ENCODE results near the gene TSTD2.

Gene TSTD2

DNA sequence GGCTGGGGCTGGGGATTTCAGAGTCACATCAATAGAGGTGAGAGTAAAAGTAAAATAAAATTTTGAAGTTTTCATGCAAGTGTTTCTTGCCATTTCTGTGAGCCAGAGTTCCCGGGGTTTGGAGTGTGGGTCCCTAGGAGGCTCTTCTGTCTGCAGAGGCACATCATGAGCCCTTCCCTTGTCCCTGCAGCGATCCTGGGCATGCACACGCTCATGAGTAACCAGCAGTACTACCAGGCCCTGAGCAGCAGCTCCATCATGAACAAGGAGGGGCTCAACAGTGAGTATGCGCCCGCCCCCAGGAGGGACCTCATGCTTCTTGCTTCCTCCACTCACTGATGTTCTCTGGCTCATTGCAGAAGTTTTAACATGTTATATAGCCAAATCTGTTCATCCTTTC, 70.6 kb downstream of the TSTD2 start:
- no peak for DNase-seq (ENCODE audit: low spot score)

DNA sequence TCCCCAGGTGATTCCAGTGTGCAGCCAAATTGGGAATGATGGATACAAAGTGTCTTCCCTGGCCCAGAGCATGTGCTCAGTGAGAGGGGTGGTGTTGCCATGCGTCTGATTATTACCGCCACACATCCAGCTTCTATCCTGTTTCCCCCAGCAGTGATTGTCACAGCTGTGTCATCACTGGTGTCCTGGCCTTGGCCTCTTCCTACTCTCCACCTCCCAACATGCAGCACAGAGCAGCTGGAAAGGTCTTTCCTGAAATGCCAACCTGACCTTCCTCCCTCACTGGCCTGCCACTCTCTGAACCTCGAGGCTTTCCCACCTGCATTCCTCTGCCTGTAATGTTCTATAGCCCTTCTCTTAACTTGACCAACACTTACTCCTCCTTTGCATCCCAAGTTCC, 71.7 kb downstream of the TSTD2 start:
- DNase-seq (ENCODE audit: low spot score): no peak

DNA sequence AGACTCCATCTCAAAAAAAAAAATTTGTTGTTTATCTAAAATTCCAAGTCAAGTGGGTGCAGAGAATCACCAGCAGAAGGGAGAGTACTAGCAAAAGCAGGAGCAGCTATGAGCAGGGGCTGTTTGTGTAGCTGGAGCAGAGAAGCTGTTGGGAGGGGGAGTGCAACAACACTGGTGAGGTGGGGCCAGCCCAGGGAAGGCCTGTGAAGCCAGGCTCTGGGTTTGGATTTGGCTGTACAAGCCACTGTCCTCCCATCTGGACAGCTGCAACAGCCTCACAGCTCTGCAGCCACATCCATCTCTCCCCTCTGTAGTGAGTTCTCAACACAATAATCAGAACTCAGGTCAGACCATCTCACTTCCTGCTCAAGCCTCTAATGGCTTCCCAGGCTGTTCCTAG, 72.3 kb downstream of the TSTD2 start:
- no peak for DNase-seq (ENCODE audit: low spot score)

DNA sequence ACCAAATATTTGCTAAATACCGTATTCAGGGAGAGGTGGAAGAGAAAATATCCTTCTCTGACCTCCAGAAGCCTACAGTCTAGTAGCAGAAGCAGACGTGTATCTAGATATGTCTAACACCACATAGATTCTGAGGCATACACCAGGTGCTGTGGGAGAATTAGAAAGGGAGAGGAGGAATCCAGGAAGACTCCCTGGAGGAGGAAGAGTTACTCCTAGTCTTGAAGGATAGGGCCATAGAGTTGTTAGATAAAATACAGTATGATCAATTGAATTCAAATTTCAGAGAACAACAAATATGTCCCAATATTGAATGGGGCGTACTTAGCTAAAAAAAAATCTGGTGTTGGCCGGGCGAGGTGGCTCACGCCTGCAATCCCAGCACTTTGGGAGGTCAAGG, 73.0 kb downstream of the TSTD2 start:
- DNase-seq (ENCODE audit: low spot score): no peak

DNA sequence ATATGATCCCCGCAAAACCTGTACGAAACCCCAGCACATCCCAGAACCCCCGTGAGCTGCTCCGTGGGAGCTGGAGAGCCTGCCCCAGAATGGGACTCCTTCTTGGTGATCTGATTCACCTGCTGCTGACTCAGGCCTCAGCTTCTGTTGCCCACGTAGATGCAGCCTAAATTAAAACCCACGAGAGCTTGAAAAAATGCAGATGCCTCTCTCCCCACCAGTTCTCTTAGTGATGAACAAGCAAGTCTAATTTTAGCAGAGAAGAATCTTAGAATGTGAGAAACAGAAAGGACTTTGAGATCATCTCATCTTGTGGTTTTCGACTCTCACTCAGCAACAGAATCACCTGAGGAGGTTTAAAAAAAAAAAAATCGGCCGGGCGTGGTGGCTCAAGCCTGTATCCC, 74.1 kb downstream of the TSTD2 start:
- DNase-seq (ENCODE audit: low spot score): no peak

DNA sequence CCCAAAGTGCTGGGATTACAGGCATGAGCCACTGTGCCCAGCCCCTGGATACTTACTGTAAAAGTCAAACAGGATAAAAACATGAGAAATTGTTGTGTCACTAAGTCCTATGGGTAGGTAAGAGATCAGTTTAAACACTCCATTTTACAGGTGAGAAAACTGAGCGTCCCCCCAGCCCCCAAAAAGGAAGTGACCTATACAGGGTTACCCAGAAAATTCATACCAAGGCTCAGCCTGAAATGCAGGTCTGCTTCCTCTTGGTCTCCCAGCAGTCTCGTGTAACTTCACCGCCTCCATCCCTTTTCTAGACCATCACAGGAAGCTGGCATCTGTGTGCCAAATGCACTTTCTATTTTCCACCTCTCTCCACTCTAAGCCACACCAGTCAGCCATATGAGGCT, 74.5 kb downstream of the TSTD2 start:
- no peak for DNase-seq (ENCODE audit: low spot score)

DNA sequence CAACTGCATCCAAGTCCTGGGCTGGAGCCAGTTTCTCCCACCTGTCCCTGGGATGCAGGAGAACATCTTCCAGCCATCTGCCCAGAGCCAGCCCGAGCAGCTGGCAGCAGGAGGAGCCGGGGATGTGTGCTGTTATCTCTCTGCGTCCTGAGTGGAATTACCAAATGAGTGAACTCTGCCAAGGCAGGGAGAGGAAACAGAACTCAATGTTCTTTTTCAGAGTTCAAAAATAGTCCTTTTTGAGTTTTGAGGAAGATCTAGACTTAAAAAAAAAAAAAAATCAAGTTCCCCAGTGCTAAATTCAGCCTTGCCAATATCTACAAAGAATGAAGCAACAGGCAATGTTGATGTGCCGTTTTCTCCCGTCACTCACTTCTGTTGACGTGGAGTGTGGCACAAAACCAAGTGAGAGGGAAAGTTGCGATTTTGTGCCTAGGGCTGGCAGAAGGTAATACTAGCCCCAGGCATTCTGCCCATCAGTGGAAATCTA, 75.5 kb downstream of the TSTD2 start:
- DNase-seq (ENCODE audit: low spot score): no peak

DNA sequence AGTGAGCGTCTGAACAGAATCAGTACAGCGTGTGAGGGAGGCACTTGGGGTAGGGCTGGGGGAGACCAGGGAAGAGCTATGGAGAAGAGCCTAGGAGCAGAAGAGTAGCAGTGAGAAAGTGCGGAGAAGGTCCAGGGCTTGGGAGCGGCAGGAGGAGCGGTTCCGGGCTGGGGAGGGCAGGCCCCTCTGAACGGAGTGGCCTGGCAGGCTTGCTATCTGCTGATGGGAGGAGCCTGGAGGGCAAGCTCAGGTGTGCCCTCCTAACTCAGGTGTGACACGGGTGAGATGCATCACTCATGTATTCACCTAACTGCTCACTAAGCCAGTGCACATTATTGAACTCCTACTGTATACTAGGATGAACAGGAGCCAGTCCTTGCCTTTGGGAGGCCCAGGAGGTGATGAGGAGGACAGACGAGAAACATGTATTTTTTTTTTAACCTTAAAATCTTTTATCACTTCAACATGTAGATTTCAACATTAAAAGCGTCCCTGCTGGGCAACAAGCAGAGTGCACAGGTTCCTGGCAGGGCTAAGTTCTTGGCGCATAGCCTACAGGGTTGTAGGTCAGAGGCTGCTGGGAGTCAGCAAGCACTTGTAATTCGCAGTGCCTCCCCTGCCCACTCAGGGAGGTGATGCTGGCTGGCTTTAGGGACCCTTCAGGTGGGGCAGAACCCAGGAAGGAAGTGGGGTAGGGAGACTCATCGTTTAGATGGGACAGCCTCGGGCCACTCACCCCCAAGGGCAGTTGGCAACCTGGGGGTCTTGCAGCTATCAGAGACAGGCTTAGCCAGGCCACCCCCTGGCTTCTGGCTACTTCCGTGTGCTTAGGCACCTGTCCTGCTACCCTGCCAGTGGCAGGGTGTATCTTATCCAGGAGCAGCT, 76.2 kb downstream of the TSTD2 start:
- DNase-seq (ENCODE audit: low spot score): no peak

DNA sequence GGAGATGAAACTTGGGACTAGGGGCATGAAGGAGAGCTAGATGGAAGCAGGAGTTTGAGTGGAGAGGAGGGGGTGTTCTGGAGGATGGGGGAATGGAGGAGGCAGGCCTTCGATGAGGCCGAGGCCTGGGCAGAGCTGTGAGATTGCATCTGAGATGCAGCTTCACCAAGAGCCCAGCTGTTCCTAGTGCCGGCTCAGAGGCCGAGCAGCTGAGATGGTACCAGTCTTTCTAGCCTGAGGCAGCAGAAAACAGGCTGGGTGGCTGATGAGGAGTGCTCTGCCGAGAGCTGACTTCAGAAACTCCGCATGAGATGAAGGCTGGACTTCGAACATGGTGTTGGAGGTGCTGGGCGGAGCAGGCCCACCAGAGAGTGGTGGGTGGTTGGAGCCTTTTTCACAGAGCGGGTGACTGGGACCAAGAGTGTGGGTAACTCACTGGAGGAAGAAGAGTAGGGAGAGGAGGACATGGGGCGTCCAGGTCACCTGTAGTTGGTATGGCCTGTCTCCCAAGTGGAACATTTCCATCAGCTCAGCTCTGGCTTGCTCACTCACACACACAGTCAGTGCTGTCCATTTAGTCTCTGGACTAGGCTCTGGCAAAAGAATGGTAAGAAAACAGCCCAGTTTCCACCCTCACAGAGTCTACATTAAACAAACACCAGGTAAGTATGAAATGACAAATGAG, 77.0 kb downstream of the TSTD2 start:
- DNase-seq (ENCODE audit: low spot score): no peak

DNA sequence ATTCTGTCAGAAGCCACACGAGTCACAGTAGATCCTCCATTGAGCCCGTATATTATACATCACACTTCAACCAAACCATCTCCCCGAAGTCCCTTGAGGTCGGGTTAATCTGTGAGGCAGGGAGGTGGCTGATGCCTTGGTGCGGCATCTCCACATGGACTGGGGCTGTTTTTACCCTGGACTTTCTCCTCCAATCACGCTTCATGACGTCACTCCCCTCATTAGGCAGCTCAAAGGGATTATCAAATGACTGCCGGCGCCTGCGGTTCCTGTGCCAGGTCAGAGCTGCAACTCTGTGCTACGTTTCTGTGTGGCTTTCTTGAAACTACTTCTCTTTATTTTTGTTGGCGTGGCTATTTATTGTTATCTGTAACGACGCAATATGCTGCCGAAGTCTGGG, 78.0 kb downstream of the TSTD2 start:
- DNase-seq (ENCODE audit: low spot score): no peak

DNA sequence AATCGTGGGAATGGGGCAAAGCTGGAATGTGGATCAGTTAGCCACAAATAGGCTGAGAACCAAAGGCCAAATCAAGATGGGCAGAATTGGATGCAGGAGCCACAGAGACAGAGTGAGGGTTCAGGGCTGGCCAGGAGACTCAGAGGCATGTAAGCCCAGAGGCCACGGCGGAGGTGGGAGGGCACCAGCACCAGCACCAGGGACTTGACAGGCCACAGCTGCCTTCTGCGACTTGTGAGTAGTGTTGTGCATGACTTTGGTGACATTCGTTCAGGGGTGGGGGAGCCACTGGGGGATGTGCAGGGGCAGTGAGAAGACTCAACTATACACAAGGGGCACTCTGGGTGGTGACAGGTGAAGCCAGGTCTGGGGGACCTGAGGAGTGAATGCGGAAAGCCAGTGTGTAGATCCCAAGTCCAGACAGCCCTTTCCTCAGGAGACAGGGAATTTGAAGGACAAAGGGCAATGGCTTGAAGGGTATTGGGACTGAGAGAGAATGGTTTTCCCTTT, 78.5 kb downstream of the TSTD2 start:
- no peak for DNase-seq (ENCODE audit: low spot score)

DNA sequence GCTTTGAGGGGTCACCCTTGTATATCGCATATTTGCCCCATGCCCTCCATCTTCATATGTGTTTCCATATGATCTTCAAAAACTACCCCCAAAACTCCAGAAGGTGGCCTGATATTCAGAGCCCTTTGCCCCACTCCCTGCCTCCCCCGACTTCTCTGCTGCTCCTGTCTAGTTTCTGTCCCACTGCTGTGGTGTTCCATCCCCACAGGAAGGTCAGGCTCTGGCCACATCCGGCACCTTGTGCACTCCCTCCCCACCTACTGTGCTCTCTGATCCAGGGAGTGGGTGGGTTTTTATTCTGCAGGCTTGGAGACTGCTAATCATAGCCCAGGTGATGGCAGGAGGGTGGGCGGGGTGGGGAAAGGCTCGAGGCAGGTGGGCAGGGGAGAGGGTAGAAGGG, 79.3 kb downstream of the TSTD2 start:
- no peak for DNase-seq (ENCODE audit: low spot score)

DNA sequence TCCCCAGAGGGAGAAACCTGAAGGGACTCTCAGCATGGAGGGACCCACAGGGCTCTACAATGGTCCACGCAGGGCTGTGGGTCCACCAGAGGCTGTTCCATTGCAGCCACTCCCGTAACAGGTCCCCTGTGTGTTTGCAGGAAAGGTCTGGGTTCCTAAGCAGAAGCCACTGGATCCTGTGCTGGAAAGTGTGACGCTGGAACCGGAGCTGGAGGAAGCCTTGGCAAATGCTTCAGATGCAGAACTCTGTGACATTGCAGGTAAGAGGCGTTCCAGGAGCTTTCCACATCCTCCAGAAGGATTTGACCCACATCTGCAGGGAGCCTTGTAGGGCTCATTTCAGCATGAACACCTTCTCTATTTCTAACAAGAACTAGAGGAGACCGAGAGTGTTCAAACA, 80.0 kb downstream of the TSTD2 start:
- DNase-seq (ENCODE audit: low spot score): no peak

DNA sequence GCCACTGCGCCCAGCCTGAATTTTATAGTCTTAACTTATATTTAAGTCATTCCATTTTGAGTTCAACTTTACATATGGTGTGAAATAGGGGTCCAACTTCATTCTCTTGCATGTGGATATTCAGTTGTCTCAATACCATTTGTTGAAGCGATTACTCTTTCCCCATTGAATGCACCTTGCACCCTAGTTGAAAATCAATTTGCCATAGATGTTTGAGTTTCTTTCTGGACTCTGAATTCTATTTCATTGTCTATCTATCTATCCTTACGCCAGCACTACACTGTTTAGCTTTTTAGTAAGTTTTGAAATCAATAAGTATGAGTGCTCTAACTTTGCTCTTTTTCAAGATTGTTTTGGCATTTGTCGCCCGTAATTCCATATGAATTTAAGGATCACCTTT, 81.9 kb downstream of the TSTD2 start:
- DNase-seq (ENCODE audit: low spot score): no peak

DNA sequence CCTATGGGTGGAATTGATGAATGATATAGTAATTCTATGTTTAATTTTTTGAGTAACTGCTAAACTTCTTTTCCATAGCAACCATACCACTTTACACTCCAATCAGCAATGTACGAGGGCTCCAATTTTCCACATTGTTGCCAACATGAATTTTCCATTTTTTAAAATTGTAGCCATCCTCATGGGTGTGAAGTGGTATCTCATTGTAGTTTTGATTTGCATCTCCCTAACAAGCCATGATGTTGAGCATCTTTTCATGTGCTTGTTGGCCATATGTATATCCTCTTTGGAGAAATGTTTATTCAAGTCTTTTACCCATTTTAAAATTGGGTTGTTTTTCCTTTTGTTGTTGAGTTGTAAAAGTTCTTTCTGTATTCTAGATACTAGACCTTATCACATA, 82.8 kb downstream of the TSTD2 start:
- no peak for DNase-seq (ENCODE audit: low spot score)

All from germinal center (tissue), 1 donor.